Activated T-helper 1 cell treated with anti-CD3 and anti-CD28 coated beads, Interleukin-12 subunit alpha, Interleukin-12 subunit beta, Interleukin-2, Interleukin-4 antibody, amounts not matched to agents 30 ng/mL and 10 ng/mL and 1 ng/mL, durations not matched to agents 14 hours and 24 hours and 36 hours (primary cell): ENCODE results near the gene ROS1. TPM values are rescaled to one million over a fixed set of nuclear protein-coding genes. Genes with fewer than 3 reads are reported as not detected.
"Not testable (repeated sequence)": the region's sequence is repeated elsewhere in the genome, so short reads cannot be mapped to it uniquely, and the experiment has no call there.

Experiments
- DNase-seq: peaks from one replicate; pipeline ENCODE4 v3.0.0; 2021; ENCODE audit warnings: low spot score
- H3K27ac Mint-ChIP-seq: one replicate; pipeline ENCODE4 v1.8.0; 2021; ENCODE audit warnings: mild to moderate bottlenecking, mixed read lengths
- H3K27me3 Mint-ChIP-seq: one replicate; pipeline ENCODE4 v1.8.0; 2022; ENCODE audit warnings: mild to moderate bottlenecking, moderate library complexity, mixed read lengths; ENCODE audit not compliant: insufficient read depth
- H3K36me3 Mint-ChIP-seq: one replicate; pipeline ENCODE4 v1.8.0; 2021; ENCODE audit warnings: low read depth, mixed read lengths
- H3K4me1 Mint-ChIP-seq: one replicate; pipeline ENCODE4 v1.8.0; 2021; ENCODE audit warnings: low read depth, mixed read lengths
- H3K4me3 Mint-ChIP-seq: one replicate; pipeline ENCODE4 v1.8.0; 2021; ENCODE audit warnings: mild to moderate bottlenecking, moderate library complexity, mixed read lengths
- H3K9me3 Mint-ChIP-seq: one replicate; pipeline ENCODE4 v1.8.0; 2021; ENCODE audit warnings: mixed read lengths
- intact Hi-C: fragments of 100-400 bp; cut with micrococcal nuclease; formaldehyde crosslinking; loops from one replicate; pipeline ENCODE4 v1.15.1; 2024
- total RNA-seq: library from RNA; stranded (reverse); gene quantifications from 2 replicates; pipeline ENCODE4 v1.2.3, GENCODE V29; 2022

The ROS1 gene
- total RNA-seq, 1 donor from 2014 or later = not detected

DNA sequence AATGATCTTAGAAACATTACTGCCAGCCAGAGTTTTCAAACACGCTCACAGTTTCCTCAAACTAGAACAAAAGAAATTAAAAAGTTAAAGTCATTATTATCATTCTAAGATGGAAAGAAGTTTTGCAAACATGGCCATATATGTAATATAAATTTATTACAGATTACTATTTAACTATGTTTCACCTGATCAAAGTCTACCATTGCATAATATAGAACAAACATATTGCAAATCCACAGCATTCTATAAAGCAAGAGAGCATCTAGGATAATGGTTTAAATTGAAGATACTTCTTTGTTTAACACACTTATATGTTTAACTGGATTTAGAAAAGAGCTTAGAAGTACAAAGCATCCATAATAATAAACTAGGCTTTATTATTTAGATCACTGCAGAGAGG, 30.5 kb upstream of the ROS1 start:
- Mint-ChIP-seq H3K36me3 (no peaks in the 10 kb centered on the region), H3K4me3 (no peak overlapping the region), H3K27me3 (peaks cover 20% of the 10 kb centered on the region), H3K4me1 (no peaks in the 10 kb centered on the region), H3K9me3 (no peaks in the 10 kb centered on the region), H3K27ac (no peak overlapping the region)
- no peak for DNase-seq
- intact Hi-C loops = no loop called here

GRCh38 chr6:117451671-117452070, 25.9 kb upstream of the ROS1 start:
- Mint-ChIP-seq H3K36me3 (no peaks in the 10 kb centered on the region), H3K27ac (no peak overlapping the region), H3K9me3 (no peaks in the 10 kb centered on the region), H3K4me3 (no peak overlapping the region), H3K4me1 (no peaks in the 10 kb centered on the region), H3K27me3 (peaks cover 40% of the 10 kb centered on the region)
- intact Hi-C loops = no loop called here
- no peak for DNase-seq

- Mint-ChIP-seq H3K4me3 (no peak overlapping the region), H3K27me3 (peaks cover 40% of the 10 kb centered on the region), H3K4me1 (no peaks in the 10 kb centered on the region), H3K27ac (no peak overlapping the region), H3K36me3 (no peaks in the 10 kb centered on the region), H3K9me3 (no peaks in the 10 kb centered on the region)
- intact Hi-C loops = loop anchor here (1.0 kb wide), 4 partner anchors 33 to 226 kb away; partner anchors contain the start of genes DCBLD1 and NUS1
- peak; percentile 31 for DNase-seq
Measured at GRCh38 chr6:117449549-117450439, 24.1 kb upstream of the ROS1 start.

- H3K9me3 Mint-ChIP-seq = no peaks in the 10 kb centered on the region
Measured at GRCh38 chr6:117448732-117449485, 23.2 kb upstream of the ROS1 start.

DNA sequence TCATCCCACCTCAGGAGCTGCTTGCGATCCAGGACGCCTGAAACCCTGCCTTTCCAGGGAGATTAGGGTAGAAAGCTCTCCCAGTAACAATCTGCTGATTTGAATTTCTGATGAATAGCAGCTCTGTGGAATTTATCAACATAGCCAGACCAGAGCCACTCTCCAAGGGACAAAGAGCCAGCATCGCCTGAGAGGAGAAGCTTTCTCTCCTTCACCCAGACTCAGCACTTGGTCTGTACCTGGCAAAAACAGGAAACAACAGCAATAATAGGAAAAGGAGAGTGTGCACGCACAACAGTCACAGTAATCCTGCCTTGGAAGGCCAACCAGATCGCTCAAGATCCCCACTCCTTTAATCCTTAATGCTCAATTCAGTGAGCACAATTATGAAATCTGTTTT, 22.3 kb upstream of the ROS1 start:
- Mint-ChIP-seq H3K9me3 (no peaks in the 10 kb centered on the region), H3K27ac (no peak overlapping the region), H3K36me3 (no peaks in the 10 kb centered on the region), H3K4me3 (no peak overlapping the region), H3K4me1 (no peaks in the 10 kb centered on the region), H3K27me3 (peaks cover 41% of the 10 kb centered on the region)
- DNase-seq = no peak
- intact Hi-C loops = no loop called here

More at GRCh38 chr6:117448732-117449485, 23.2 kb upstream of the ROS1 start:
- no peak overlapping the region for H3K27ac Mint-ChIP-seq
- no peaks in the 10 kb centered on the region for H3K4me1 Mint-ChIP-seq
- DNase-seq = no peak
- H3K36me3 Mint-ChIP-seq = no peaks in the 10 kb centered on the region
- intact Hi-C loops = no loop called here
- peaks cover 40% of the 10 kb centered on the region for H3K27me3 Mint-ChIP-seq
- no peak overlapping the region for H3K4me3 Mint-ChIP-seq

DNA sequence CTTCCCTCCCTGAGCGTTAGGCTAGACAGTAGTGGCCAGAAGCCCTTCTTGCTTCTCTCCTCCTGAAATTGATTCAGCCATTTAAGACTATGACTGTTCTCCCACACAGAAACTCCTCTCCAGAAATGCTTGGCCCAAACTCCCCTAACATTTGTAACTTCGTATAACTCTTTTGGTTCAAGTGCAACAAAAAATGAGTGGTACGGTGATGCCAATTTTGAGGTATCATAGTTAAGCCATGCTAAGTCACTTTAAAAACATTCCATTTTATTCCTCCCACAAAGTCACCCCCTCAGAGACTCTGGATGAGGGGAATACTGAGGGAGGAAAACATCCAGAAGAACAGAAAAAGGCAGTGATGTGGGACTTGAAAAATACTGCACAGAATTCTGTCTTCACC, 21.1 kb upstream of the ROS1 start:
- H3K4me1 Mint-ChIP-seq = no peaks in the 10 kb centered on the region
- H3K9me3 Mint-ChIP-seq = no peaks in the 10 kb centered on the region
- H3K36me3 Mint-ChIP-seq = no peaks in the 10 kb centered on the region
- intact Hi-C loops = no loop called here
- no peak overlapping the region for H3K27ac Mint-ChIP-seq
- H3K27me3 Mint-ChIP-seq = peaks cover 41% of the 10 kb centered on the region
- no peak overlapping the region for H3K4me3 Mint-ChIP-seq
- no peak for DNase-seq

DNA sequence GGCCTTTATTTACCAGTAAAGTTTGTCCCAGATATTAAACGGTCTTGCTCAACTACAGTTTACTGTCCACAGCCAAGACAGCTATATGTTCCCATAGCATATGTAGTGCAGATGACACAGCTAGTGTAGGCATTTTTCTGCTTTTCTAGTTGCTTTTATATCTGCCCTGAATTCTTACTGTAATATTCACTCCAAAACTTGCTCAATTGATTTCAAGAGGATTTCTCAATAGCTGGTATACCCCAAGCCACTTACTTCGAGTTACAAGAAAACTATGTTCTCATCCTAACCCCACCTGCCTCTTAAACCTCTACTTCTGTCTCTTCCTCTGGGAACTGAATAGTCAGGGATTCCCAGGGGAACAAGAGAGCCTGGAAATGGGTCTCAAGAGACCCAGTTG, 18.9 kb upstream of the ROS1 start:
- H3K36me3 Mint-ChIP-seq = no peaks in the 10 kb centered on the region
- intact Hi-C loops = no loop called here
- DNase-seq = no peak
- H3K27ac Mint-ChIP-seq = no peak overlapping the region
- no peaks in the 10 kb centered on the region for H3K9me3 Mint-ChIP-seq
- no peaks in the 10 kb centered on the region for H3K4me1 Mint-ChIP-seq
- no peak overlapping the region for H3K4me3 Mint-ChIP-seq
- H3K27me3 Mint-ChIP-seq = peaks cover 37% of the 10 kb centered on the region

DNA sequence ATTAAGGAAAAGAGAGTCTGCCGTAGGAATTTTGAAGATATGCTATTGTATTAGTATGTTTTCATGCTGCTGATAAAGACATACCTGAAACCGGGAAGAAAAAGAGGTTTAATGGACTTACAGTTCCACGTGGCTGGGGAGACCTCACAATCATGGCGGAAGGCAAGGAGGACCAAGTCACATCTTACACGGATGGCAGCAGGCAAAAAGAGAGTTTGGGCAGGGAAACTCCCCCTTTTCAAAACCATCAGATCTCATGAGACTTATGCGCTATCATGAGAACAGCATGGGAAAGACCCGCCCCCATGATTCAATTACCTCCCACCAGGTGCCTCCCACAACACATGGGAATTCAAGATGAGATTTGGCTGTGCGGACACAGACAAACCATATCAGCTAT, 16.6 kb upstream of the ROS1 start:
- H3K27me3 Mint-ChIP-seq = peaks cover 24% of the 10 kb centered on the region
- H3K4me1 Mint-ChIP-seq, intact Hi-C loops, H3K9me3 Mint-ChIP-seq, H3K4me3 Mint-ChIP-seq, H3K27ac Mint-ChIP-seq, H3K36me3 Mint-ChIP-seq, DNase-seq: not testable (repeated sequence)

- no peak overlapping the region for H3K4me3 Mint-ChIP-seq
- DNase-seq = no peak
- intact Hi-C loops = no loop called here
- no peak overlapping the region for H3K27ac Mint-ChIP-seq
- no peaks in the 10 kb centered on the region for H3K9me3 Mint-ChIP-seq
- H3K27me3 Mint-ChIP-seq = peaks cover 26% of the 10 kb centered on the region
- H3K4me1 Mint-ChIP-seq = no peaks in the 10 kb centered on the region
- H3K36me3 Mint-ChIP-seq = no peaks in the 10 kb centered on the region
Measured at GRCh38 chr6:117441824-117442264, 16.1 kb upstream of the ROS1 start.

- Mint-ChIP-seq H3K36me3 (no peaks in the 10 kb centered on the region), H3K9me3 (no peaks in the 10 kb centered on the region), H3K27me3 (peaks cover 26% of the 10 kb centered on the region), H3K4me1 (no peaks in the 10 kb centered on the region), H3K27ac (no peak overlapping the region), H3K4me3 (no peak overlapping the region)
- DNase-seq = no peak
- intact Hi-C loops = no loop called here
Measured at GRCh38 chr6:117440706-117441525, 15.2 kb upstream of the ROS1 start.

DNA sequence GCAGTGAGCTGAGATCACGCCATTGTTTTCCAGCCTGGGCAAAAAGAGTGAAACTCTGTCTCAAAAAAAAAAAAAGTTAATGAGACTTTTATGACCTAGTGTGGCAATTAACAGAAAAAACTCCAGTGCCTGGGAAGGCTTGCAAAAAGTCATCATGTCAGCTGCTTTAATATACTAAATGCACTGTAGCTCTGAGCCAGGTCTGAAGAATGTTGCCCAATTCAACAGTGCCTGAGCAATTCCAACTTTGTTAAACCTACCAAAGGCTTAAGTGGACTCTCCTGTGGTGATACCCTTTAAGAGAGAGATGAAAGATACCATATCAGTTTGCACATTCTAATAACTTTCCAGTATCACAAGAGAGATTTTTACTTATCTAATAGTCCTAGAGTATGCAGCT, 6.5 kb upstream of the ROS1 start:
- H3K4me1 Mint-ChIP-seq = no peaks in the 10 kb centered on the region
- no peak for DNase-seq
- intact Hi-C loops = no loop called here
- H3K36me3 Mint-ChIP-seq = no peaks in the 10 kb centered on the region
- H3K9me3 Mint-ChIP-seq = no peaks in the 10 kb centered on the region
- no peak overlapping the region for H3K4me3 Mint-ChIP-seq
- no peak overlapping the region for H3K27ac Mint-ChIP-seq
- H3K27me3 Mint-ChIP-seq = peaks cover 27% of the 10 kb centered on the region

GRCh38 chr6:117423754-117424153, 2.0 kb downstream of the ROS1 start:
- no peak overlapping the region for H3K27ac Mint-ChIP-seq
- no peaks in the 10 kb centered on the region for H3K4me1 Mint-ChIP-seq
- no peak for DNase-seq
- intact Hi-C loops = no loop called here
- H3K4me3 Mint-ChIP-seq = no peak overlapping the region
- peaks cover 11% of the 10 kb centered on the region for H3K27me3 Mint-ChIP-seq
- H3K36me3 Mint-ChIP-seq = no peaks in the 10 kb centered on the region
- H3K9me3 Mint-ChIP-seq = no peaks in the 10 kb centered on the region
